HG03558 (cell line): ENCODE measurements around the gene GRIFIN.

ENCODE experiments used
- ATAC-seq: cut with Tn5 transposase; IDR thresholded peaks from one replicate; pipeline ENCODE4 v1.9.1; 2021; ENCODE audit warnings: moderate number of reproducible peaks; ENCODE audit not compliant: unreplicated experiment; ENCODE audit errors: extremely low read depth

The GRIFIN gene

GRCh38 chr7:2438186-2438585, 38.0 kb downstream of the GRIFIN start:
- no peak for ATAC-seq

- ATAC-seq, result no peak
Observed at GRCh38 chr7:2437537-2438148, 38.6 kb downstream of the GRIFIN start.

- no peak for ATAC-seq
Observed at GRCh38 chr7:2437136-2437535, 39.1 kb downstream of the GRIFIN start.

- no peak for ATAC-seq
Observed at GRCh38 chr7:2436341-2437104, 39.7 kb downstream of the GRIFIN start.

GRCh38 chr7:2435146-2435545, 41.1 kb downstream of the GRIFIN start:
- no peak for ATAC-seq

- no peak for ATAC-seq
Observed at GRCh38 chr7:2433713-2434550, 42.3 kb downstream of the GRIFIN start.

GRCh38 chr7:2432910-2433712, 43.1 kb downstream of the GRIFIN start:
- no peak for ATAC-seq

- ATAC-seq, result no peak
Observed at GRCh38 chr7:2431260-2431867, 44.8 kb downstream of the GRIFIN start.

GRCh38 chr7:2425749-2426148, 50.4 kb downstream of the GRIFIN start:
- ATAC-seq, result no peak
